Measurements from ENCODE around the gene ZNF683. TPM values are rescaled to one million over a fixed set of nuclear protein-coding genes. Genes with fewer than 3 reads are reported as not detected.
"Not testable (repeated sequence)": the region's sequence is repeated elsewhere in the genome, so short reads cannot be mapped to it uniquely, and the experiment has no call there.

The ZNF683 gene
- total RNA-seq, 1 donor from 2014 or later, result not detected

- Histone ChIP-seq H3K36me3 (ENCODE audit: control insufficient read depth, insufficient read depth, low read length) (no peaks in the 10 kb centered on the region), H3K27me3 (ENCODE audit: control insufficient read depth, insufficient read depth, low read length) (no peaks in the 10 kb centered on the region), H3K4me3 (ENCODE audit: low read depth, low read length) (no peak overlapping the region)
- no peak for DNase-seq (ENCODE audit: low read depth)
- no peak for TF ChIP-seq CTCF (IDR thresholded peaks at IDR 0.05; ENCODE audit: insufficient read depth, low read length, poor library complexity, severe bottlenecking)
Observed at GRCh38 chr1:26389604-26390247, 17.2 kb upstream of the ZNF683 start.

GRCh38 chr1:26388791-26389445 is 16.4 kb upstream of the ZNF683 start:
- Histone ChIP-seq H3K4me3 (ENCODE audit: low read depth, low read length) (no peak overlapping the region), H3K36me3 (ENCODE audit: control insufficient read depth, insufficient read depth, low read length) (no peaks in the 10 kb centered on the region), H3K27me3 (ENCODE audit: control insufficient read depth, insufficient read depth, low read length) (no peaks in the 10 kb centered on the region)
- DNase-seq (ENCODE audit: low read depth), result no peak
- no peak for TF ChIP-seq CTCF (IDR thresholded peaks at IDR 0.05; ENCODE audit: insufficient read depth, low read length, poor library complexity, severe bottlenecking)

GRCh38 chr1:26387447-26387846 is 14.9 kb upstream of the ZNF683 start:
- Histone ChIP-seq H3K27me3 (ENCODE audit: control insufficient read depth, insufficient read depth, low read length) (no peaks in the 10 kb centered on the region), H3K4me3 (ENCODE audit: low read depth, low read length) (no peak overlapping the region), H3K36me3 (ENCODE audit: control insufficient read depth, insufficient read depth, low read length) (no peaks in the 10 kb centered on the region)
- no peak for TF ChIP-seq CTCF (IDR thresholded peaks at IDR 0.05; ENCODE audit: insufficient read depth, low read length, poor library complexity, severe bottlenecking)
- DNase-seq (ENCODE audit: low read depth), result no peak

GRCh38 chr1:26385063-26385462 is 12.5 kb upstream of the ZNF683 start:
- H3K36me3 ChIP-seq (ENCODE audit: control insufficient read depth, insufficient read depth, low read length); DNase-seq (ENCODE audit: low read depth); H3K27me3 ChIP-seq (ENCODE audit: control insufficient read depth, insufficient read depth, low read length); H3K4me3 ChIP-seq (ENCODE audit: low read depth, low read length): not testable (repeated sequence)

- no peak for TF ChIP-seq CTCF (IDR thresholded peaks at IDR 0.05; ENCODE audit: insufficient read depth, low read length, poor library complexity, severe bottlenecking)
- Histone ChIP-seq H3K4me3 (ENCODE audit: low read depth, low read length) (no peak overlapping the region), H3K36me3 (ENCODE audit: control insufficient read depth, insufficient read depth, low read length) (no peaks in the 10 kb centered on the region), H3K27me3 (ENCODE audit: control insufficient read depth, insufficient read depth, low read length) (no peaks in the 10 kb centered on the region)
- DNase-seq (ENCODE audit: low read depth), result no peak
Observed at GRCh38 chr1:26384076-26384475, 11.5 kb upstream of the ZNF683 start.

- DNase-seq (ENCODE audit: low read depth), result no peak
Observed at GRCh38 chr1:26378879-26379251, 6.3 kb upstream of the ZNF683 start.

More at GRCh38 chr1:26378879-26379251, 6.3 kb upstream of the ZNF683 start:
- no peak for TF ChIP-seq CTCF (IDR thresholded peaks at IDR 0.05; ENCODE audit: insufficient read depth, low read length, poor library complexity, severe bottlenecking)
- H3K36me3 ChIP-seq (ENCODE audit: control insufficient read depth, insufficient read depth, low read length), result no peaks in the 10 kb centered on the region
- no peak overlapping the region for H3K4me3 ChIP-seq (ENCODE audit: low read depth, low read length)
- H3K27me3 ChIP-seq (ENCODE audit: control insufficient read depth, insufficient read depth, low read length), result no peaks in the 10 kb centered on the region

Measured in kidney epithelial cell (primary cell).